ENCODE data around the gene TSHZ2. TPM values are rescaled to one million over a fixed set of nuclear protein-coding genes. Genes with fewer than 3 reads are reported as not detected.

The TSHZ2 gene
- total and polyA plus RNA-seq, 2 experiments from 2014 or later = 10.4 to 32.0 TPM

GRCh38 chr20:53098621-53099020 lies 126.5 kb downstream of the TSHZ2 start:
- Histone ChIP-seq H3K27me3 (no peaks in the 10 kb centered on the region), H3K36me3 (no peaks in the 10 kb centered on the region), H3K9me3 (ENCODE audit: low read depth) (no peaks in the 10 kb centered on the region), H3K4me1 (ENCODE audit: low read depth) (peaks cover 19% of the 10 kb centered on the region), H3K4me3 (no peak overlapping the region), H3K27ac (no peak overlapping the region)
- DNase-seq (ENCODE audit: low read depth in 1 of 2, low spot score in 1 of 2) = no peak
- no peak for TF ChIP-seq CTCF (IDR thresholded peaks at IDR 0.05; ENCODE audit: low read depth, low read length)

GRCh38 chr20:53099856-53100255 lies 127.7 kb downstream of the TSHZ2 start:
- Histone ChIP-seq H3K9me3 (ENCODE audit: low read depth) (no peaks in the 10 kb centered on the region), H3K4me1 (ENCODE audit: low read depth) (peaks cover 19% of the 10 kb centered on the region), H3K27ac (peak overlapping the region; percentile 92), H3K27me3 (no peaks in the 10 kb centered on the region), H3K4me3 (no peak overlapping the region), H3K36me3 (no peaks in the 10 kb centered on the region)
- peak in 1 of 2 donors; percentile 20 for DNase-seq (ENCODE audit: low read depth in 1 of 2, low spot score in 1 of 2)
- TF ChIP-seq CTCF (IDR thresholded peaks at IDR 0.05; ENCODE audit: low read depth, low read length) = no peak

- Histone ChIP-seq H3K4me1 (ENCODE audit: low read depth) (peaks cover 15% of the 10 kb centered on the region), H3K27me3 (no peaks in the 10 kb centered on the region), H3K27ac (peak overlapping the region; percentile 92), H3K9me3 (ENCODE audit: low read depth) (no peaks in the 10 kb centered on the region), H3K36me3 (no peaks in the 10 kb centered on the region), H3K4me3 (no peak overlapping the region)
- DNase-seq (ENCODE audit: low read depth in 1 of 2, low spot score in 1 of 2) = peak; percentile 63 to 78
- TF ChIP-seq CTCF (IDR thresholded peaks at IDR 0.05; ENCODE audit: low read depth, low read length) = no peak
These were observed 128.3 kb downstream of the TSHZ2 start for GRCh38 chr20:53100476-53100911.

- TF ChIP-seq CTCF (IDR thresholded peaks at IDR 0.05; ENCODE audit: low read depth, low read length) = no peak
- H3K9me3 ChIP-seq (ENCODE audit: low read depth) = no peaks in the 10 kb centered on the region
- no peak for DNase-seq (ENCODE audit: low read depth in 1 of 2, low spot score in 1 of 2)
- no peak overlapping the region for H3K4me3 ChIP-seq
- no peaks in the 10 kb centered on the region for H3K27me3 ChIP-seq
- peaks cover 13% of the 10 kb centered on the region for H3K4me1 ChIP-seq (ENCODE audit: low read depth)
- H3K36me3 ChIP-seq = no peaks in the 10 kb centered on the region
- no peak overlapping the region for H3K27ac ChIP-seq
These were observed 130.0 kb downstream of the TSHZ2 start for GRCh38 chr20:53101992-53102760.

- no peak for TF ChIP-seq CTCF (IDR thresholded peaks at IDR 0.05; ENCODE audit: low read depth, low read length)
- DNase-seq (ENCODE audit: low read depth in 1 of 2, low spot score in 1 of 2) = no peak
- H3K27me3 ChIP-seq = no peaks in the 10 kb centered on the region
- H3K27ac ChIP-seq = no peak overlapping the region
- H3K4me1 ChIP-seq (ENCODE audit: low read depth) = peaks cover 13% of the 10 kb centered on the region
- H3K9me3 ChIP-seq (ENCODE audit: low read depth) = no peaks in the 10 kb centered on the region
- H3K36me3 ChIP-seq = no peaks in the 10 kb centered on the region
- H3K4me3 ChIP-seq = no peak overlapping the region
These were observed 131.0 kb downstream of the TSHZ2 start for GRCh38 chr20:53103124-53103523.

Measured in cardiac muscle cell (in vitro differentiated cells and primary cell).